ENCODE data around the gene DSE. TPM values are rescaled to one million over a fixed set of nuclear protein-coding genes. Genes with fewer than 3 reads are reported as not detected.

The DSE gene
- total RNA-seq, 1 experiment from 2014 or later, result 5.4 TPM

DNA sequence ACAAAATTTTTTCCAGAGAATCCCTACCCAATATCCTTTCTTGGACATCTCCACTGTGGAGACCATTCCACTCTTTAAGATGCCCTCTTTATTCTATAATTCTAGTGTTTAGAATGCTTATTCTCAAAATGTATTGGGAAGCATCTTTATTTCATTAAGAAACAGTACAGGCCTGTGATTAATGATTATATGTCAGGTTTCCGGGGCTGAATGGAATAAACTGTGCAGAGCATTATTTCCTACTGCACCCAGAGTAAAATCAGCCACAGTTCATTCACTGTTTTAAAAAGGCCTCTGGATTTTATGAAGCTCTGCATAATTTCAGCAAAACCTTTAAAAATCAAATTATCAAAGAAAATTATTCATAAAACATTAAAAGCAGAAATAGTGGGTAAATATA lies 42.6 kb downstream of the DSE start:
- H3K4me1 ChIP-seq (ENCODE audit: control insufficient read depth, insufficient read depth, low read length), result no peaks in the 10 kb centered on the region
- no peak for TF ChIP-seq SIN3A (IDR thresholded peaks at IDR 0.05; ENCODE audit: borderline replicate concordance, insufficient read depth, low read depth, low read length)
- TF ChIP-seq, protein P1, sequence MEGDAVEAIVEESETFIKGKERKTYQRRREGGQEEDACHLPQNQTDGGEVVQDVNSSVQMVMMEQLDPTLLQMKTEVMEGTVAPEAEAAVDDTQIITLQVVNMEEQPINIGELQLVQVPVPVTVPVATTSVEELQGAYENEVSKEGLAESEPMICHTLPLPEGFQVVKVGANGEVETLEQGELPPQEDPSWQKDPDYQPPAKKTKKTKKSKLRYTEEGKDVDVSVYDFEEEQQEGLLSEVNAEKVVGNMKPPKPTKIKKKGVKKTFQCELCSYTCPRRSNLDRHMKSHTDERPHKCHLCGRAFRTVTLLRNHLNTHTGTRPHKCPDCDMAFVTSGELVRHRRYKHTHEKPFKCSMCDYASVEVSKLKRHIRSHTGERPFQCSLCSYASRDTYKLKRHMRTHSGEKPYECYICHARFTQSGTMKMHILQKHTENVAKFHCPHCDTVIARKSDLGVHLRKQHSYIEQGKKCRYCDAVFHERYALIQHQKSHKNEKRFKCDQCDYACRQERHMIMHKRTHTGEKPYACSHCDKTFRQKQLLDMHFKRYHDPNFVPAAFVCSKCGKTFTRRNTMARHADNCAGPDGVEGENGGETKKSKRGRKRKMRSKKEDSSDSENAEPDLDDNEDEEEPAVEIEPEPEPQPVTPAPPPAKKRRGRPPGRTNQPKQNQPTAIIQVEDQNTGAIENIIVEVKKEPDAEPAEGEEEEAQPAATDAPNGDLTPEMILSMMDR (IDR thresholded peaks at IDR 0.05), result no peak
- no peak for TF ChIP-seq POLR2AphosphoS5 (IDR thresholded peaks at IDR 0.05; ENCODE audit: low read depth, low read length)
- no peaks in the 10 kb centered on the region for H3K36me3 ChIP-seq (ENCODE audit: control insufficient read depth, insufficient read depth, low read length)
- no peak overlapping the region for H3K27ac ChIP-seq (ENCODE audit: low read length)
- POLR2A ChIA-PET, result no interaction called here
- CTCF ChIA-PET, result no interaction called here
- intact Hi-C loops (cut with micrococcal nuclease; ENCODE audit: unreplicated experiment), result no loop called here
- no TSS peak for BruUV-seq (replicated peaks)
- H3K9me3 ChIP-seq (ENCODE audit: control insufficient read depth, insufficient read depth, low read depth, low read length), result no peaks in the 10 kb centered on the region
- in situ Hi-C loops (cut with HindIII; ENCODE audit: low pct_unique_long_range_greater_than_20kb, low sequenced_read_pairs), result no loop called here
- DNase-seq (ENCODE audit: low read depth, low spot score), result no peak
- H3K27me3 ChIP-seq (ENCODE audit: control insufficient read depth, insufficient read depth, low read length), result no peaks in the 10 kb centered on the region
- no peak for ATAC-seq
- H3K4me3 ChIP-seq (ENCODE audit: low read depth in 2 of 2, low read length in 2 of 2), result no peak overlapping the region

DNA sequence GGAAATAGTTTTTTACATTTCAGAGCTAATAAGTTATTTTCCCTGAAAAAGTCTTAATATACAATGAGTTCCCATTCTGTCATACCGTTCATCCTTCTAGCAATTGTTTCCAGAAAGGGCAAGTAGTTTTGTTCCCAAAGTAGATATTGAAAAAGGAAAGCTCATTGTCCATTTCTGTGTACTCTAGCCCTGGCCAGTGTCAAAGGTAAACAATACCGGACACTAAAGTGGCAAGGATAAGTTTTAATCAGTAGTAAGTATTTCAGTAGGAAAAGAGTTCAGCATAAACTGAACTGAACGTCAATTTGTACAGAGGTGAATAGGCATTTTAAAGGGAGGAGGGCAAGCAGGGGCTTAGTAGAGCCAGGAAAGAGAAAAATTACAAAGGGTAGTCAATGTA lies 46.9 kb downstream of the DSE start:
- TF ChIP-seq POLR2AphosphoS5 (IDR thresholded peaks at IDR 0.05; ENCODE audit: low read depth, low read length) (no peak), TCF7L2 (IDR thresholded peaks at IDR 0.05; ENCODE audit: low read depth, low read length) (no peak), SIN3A (IDR thresholded peaks at IDR 0.05; ENCODE audit: borderline replicate concordance, insufficient read depth, low read depth, low read length) (no peak)
- TF ChIP-seq, protein P1 (IDR thresholded peaks at IDR 0.05), result no peak
- TF ChIP-seq, protein P2, sequence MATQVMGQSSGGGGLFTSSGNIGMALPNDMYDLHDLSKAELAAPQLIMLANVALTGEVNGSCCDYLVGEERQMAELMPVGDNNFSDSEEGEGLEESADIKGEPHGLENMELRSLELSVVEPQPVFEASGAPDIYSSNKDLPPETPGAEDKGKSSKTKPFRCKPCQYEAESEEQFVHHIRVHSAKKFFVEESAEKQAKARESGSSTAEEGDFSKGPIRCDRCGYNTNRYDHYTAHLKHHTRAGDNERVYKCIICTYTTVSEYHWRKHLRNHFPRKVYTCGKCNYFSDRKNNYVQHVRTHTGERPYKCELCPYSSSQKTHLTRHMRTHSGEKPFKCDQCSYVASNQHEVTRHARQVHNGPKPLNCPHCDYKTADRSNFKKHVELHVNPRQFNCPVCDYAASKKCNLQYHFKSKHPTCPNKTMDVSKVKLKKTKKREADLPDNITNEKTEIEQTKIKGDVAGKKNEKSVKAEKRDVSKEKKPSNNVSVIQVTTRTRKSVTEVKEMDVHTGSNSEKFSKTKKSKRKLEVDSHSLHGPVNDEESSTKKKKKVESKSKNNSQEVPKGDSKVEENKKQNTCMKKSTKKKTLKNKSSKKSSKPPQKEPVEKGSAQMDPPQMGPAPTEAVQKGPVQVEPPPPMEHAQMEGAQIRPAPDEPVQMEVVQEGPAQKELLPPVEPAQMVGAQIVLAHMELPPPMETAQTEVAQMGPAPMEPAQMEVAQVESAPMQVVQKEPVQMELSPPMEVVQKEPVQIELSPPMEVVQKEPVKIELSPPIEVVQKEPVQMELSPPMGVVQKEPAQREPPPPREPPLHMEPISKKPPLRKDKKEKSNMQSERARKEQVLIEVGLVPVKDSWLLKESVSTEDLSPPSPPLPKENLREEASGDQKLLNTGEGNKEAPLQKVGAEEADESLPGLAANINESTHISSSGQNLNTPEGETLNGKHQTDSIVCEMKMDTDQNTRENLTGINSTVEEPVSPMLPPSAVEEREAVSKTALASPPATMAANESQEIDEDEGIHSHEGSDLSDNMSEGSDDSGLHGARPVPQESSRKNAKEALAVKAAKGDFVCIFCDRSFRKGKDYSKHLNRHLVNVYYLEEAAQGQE (IDR thresholded peaks at IDR 0.05; ENCODE audit: insufficient read depth in 1 of 2, low read depth in 2 of 2, low read length in 1 of 2), result no peak
- ChIA-PET CTCF (no interaction called here), POLR2A (no interaction called here)
- Histone ChIP-seq H3K27me3 (ENCODE audit: control insufficient read depth, insufficient read depth, low read length) (no peaks in the 10 kb centered on the region), H3K36me3 (ENCODE audit: control insufficient read depth, insufficient read depth, low read length) (no peaks in the 10 kb centered on the region), H3K9me3 (ENCODE audit: control insufficient read depth, insufficient read depth, low read depth, low read length) (no peaks in the 10 kb centered on the region), H3K27ac (ENCODE audit: low read length) (no peak overlapping the region), H3K4me3 (ENCODE audit: low read depth in 2 of 2, low read length in 2 of 2) (no peak overlapping the region), H3K4me1 (ENCODE audit: control insufficient read depth, insufficient read depth, low read length) (no peaks in the 10 kb centered on the region)
- ATAC-seq (no peak), DNase-seq (ENCODE audit: low read depth, low spot score) (no peak)
- intact Hi-C loops (cut with micrococcal nuclease; ENCODE audit: unreplicated experiment) (no loop called here), in situ Hi-C loops (cut with HindIII; ENCODE audit: low pct_unique_long_range_greater_than_20kb, low sequenced_read_pairs) (no loop called here)
- BruUV-seq (replicated peaks), result no TSS peak

Data from Panc1 (cell line).